ENCODE data around the gene SSU72.
A peak's percentile ranks its signal among the peaks of the same experiment; 100 is the strongest.

GRCh38 chr1:1615256-1616044, 40.8 kb upstream of the SSU72 start, which contains the start of gene MIB2:
- no peak for TF ChIP-seq CTCF (IDR thresholded peaks at IDR 0.05)
- TF ChIP-seq SIN3A (IDR thresholded peaks at IDR 0.05; ENCODE audit: borderline replicate concordance, insufficient read depth, low read depth, low read length) = peak; percentile 79; the same call in 1 of the 2 replicates
- no peak for TF ChIP-seq TCF7L2 (IDR thresholded peaks at IDR 0.05; ENCODE audit: low read depth, low read length)
- peak; percentile 96 for TF ChIP-seq POLR2AphosphoS5 (IDR thresholded peaks at IDR 0.05; ENCODE audit: low read depth, low read length)

Measured in Panc1 (cell line).